Stimulated activated naive CD8-positive, alpha-beta T cell treated with anti-CD3 and anti-CD28 coated beads, Interleukin-15, Interleukin-2, amounts not matched to agents 100 ng/mL and 50 ng/mL, for 24 hours (primary cell): Measurements from ENCODE around the gene PRIMA1.

Experiments
- H3K27ac Mint-ChIP-seq: one replicate; pipeline ENCODE4 v1.8.0; 2021; ENCODE audit warnings: mild to moderate bottlenecking, mixed read lengths
- H3K27me3 Mint-ChIP-seq: one replicate; pipeline ENCODE4 v1.8.0; 2021; ENCODE audit warnings: mixed read lengths
- H3K36me3 Mint-ChIP-seq: one replicate; pipeline ENCODE4 v1.8.0; 2021; ENCODE audit warnings: low read depth, mixed read lengths
- H3K4me1 Mint-ChIP-seq: one replicate; pipeline ENCODE4 v1.8.0; 2021; ENCODE audit warnings: low read depth, mixed read lengths
- H3K4me3 Mint-ChIP-seq: one replicate; pipeline ENCODE4 v1.8.0; 2021; ENCODE audit warnings: mild to moderate bottlenecking, mixed read lengths
- H3K9me3 Mint-ChIP-seq: one replicate; pipeline ENCODE4 v1.8.0; 2021; ENCODE audit warnings: mixed read lengths

Gene PRIMA1

DNA sequence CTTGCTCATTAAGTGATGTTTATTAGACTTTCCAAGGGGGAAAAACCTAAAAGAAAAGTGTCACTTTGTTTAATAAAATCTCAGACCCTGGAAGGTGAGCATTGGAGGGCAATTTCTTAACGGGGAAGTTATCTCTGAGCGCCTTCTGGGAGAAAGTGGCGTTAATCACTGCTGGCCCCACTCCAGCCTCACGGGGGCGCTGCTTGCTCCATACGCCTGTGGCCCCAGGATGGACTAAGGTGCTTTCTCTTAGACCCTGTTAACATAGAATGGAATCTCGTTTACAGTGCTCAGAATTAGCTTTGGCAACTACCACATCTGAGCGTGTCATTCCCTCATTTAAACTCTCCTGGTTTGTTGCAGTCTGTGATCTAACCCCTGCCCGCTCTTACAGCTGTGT, 16.4 kb upstream of the PRIMA1 start:
- H3K27ac Mint-ChIP-seq: no peak overlapping the region
- H3K36me3 Mint-ChIP-seq: no peaks in the 10 kb centered on the region
- no peak overlapping the region for H3K4me3 Mint-ChIP-seq
- no peaks in the 10 kb centered on the region for H3K9me3 Mint-ChIP-seq
- no peaks in the 10 kb centered on the region for H3K4me1 Mint-ChIP-seq
- peaks cover under 1% of the 10 kb centered on the region for H3K27me3 Mint-ChIP-seq

DNA sequence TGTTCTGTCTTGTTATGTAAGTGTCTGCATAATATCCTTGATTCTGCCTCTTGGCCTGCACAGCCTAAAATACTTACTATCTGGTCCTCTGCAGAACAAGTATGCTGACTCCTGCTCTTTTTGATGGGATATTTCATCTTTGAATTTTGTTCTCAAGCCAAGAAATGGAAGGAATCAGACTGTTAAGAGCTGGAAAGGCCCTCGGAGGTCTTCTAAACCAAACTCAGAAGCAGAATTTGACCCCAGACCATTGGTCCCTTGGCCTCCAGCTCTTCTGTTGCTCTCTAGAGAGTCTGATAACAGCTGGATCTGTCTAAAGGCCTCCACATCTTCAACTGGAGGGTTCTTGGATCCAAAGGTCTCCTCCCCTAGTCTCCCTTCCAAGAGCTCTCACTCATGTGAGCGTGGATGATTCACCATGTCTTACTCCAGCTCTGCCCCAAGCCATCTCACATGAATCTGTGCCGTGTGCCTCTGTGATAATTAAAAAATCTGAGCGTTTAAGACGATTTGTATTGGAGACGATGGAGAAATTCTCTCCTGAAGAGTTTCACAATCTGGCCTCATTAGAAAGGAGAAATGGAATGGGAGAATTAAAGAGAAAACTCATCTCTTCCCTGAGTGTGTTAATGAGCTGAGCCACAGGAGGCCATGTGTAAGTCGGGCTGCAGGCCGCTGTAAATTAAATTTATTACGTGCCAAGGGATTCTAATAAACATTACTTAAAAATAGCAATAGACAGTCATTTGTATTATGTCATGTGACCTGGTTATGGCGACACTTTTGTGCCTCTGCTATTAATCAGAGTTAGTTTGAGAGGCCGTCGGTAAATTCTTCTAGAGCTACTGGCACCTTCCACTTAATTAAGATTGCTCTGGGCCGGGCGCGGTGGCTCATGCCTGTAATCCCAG, 15.4 kb upstream of the PRIMA1 start:
- Mint-ChIP-seq H3K27me3 (peaks cover 3% of the 10 kb centered on the region), H3K4me3 (no peak overlapping the region), H3K9me3 (no peaks in the 10 kb centered on the region), H3K27ac (no peak overlapping the region), H3K4me1 (no peaks in the 10 kb centered on the region), H3K36me3 (no peaks in the 10 kb centered on the region)

DNA sequence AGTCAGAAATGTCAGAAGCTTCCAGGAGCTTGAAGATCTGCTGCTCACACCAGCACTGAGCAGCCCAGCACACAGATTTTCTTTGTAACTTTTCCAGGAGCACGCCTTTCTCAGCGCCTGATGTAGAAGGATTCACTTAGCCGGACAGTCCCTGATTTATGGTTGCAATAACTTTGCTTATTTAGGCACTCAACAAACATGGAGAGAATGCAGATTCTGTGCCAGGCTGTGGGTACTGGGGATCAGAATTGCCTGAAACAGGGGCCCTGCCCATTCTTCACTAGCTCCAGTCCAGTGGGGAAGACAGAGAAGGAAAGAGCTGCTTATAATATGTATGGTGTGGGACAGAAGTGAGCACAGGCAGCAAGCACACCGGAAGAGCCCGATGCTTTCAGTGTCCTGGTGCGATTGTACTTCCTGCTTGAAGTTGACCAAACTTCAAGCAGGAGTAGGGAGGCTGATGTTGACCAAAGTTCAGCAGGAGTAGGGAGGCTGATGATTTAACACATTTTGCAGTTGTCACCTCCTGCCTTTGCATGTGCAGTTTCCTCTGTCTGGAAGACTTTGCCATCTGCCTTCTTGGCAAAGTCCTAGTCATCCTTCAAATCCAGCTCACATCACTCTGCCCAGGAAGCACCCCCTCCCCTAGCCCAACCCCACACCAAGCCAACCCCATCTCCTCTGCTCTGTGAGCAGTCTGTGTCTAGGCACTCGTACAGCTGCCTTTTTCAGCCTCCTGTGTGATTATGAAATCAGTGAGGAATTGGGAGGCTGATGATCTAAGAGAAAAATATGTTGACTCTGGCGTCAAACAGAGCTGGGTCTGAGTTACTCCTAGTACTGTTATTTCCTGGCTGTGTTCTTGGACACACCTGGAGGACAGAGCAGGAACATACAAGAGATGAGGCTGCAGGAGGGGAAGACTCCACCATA, 12.0 kb upstream of the PRIMA1 start:
- Mint-ChIP-seq H3K27me3 (peaks cover 3% of the 10 kb centered on the region), H3K36me3 (no peaks in the 10 kb centered on the region), H3K9me3 (no peaks in the 10 kb centered on the region), H3K4me1 (no peaks in the 10 kb centered on the region), H3K4me3 (no peak overlapping the region), H3K27ac (no peak overlapping the region)

DNA sequence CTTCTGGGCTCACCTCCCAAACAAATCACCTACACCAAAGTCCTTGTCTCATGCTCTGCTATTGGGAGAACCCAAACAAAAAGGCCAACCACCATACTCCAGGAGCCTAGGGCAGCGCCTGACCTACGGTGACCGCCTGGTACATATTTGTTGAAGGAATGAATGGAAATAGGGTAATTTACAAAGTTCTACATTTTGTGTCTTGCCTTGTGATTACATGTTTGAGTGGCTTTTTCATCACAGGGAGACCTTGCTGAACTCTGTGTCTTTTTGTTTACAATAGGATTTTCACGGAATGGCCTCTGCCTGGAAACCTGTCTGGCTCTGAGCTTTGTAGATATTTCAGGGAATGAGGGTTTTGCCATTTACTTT, 11.3 kb upstream of the PRIMA1 start:
- Mint-ChIP-seq H3K9me3 (no peaks in the 10 kb centered on the region), H3K4me3 (no peak overlapping the region), H3K36me3 (no peaks in the 10 kb centered on the region), H3K27ac (no peak overlapping the region), H3K4me1 (no peaks in the 10 kb centered on the region), H3K27me3 (peaks cover 3% of the 10 kb centered on the region)

DNA sequence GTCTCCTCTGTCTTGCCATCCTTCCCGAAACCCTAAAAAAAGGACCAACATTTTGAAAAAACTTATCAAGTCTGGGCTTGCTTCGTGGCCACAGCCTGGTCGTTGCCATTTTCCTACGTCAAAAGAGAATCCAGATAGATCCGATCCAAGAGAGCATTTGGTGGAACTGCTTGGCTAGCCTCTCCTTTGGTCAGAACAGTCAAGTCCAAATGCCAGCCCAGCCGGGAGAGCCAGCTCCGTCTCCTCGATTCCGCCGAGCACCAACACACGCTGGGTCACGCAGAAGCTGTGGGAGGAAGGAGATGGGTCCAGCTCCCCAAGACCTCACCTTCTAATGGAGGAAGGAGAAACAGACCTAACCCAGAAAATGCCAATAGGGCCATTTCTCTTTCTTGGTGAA, 9.3 kb upstream of the PRIMA1 start:
- H3K27me3 Mint-ChIP-seq: peaks cover 3% of the 10 kb centered on the region
- no peaks in the 10 kb centered on the region for H3K4me1 Mint-ChIP-seq
- H3K9me3 Mint-ChIP-seq: no peaks in the 10 kb centered on the region
- no peak overlapping the region for H3K27ac Mint-ChIP-seq
- no peaks in the 10 kb centered on the region for H3K36me3 Mint-ChIP-seq
- H3K4me3 Mint-ChIP-seq: no peak overlapping the region

DNA sequence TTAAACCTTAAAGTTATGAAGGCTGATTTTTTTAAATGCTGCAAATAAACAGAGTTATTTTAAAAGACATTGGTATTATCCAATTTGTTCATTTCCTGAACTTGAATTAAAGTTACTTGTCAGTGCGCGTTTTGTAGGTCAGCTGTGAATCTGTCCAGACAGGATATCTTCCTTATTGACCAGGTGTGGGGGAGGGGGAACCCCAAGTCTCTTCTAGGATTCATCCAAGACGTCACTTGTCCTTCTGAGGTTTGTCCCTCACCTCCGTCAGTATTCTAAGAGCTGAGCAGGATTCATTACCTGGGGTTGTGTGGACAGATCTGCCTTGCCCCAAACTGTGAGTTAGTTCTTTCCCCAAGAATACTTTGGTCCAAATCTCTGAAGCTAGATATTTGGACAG, 8.8 kb upstream of the PRIMA1 start:
- Mint-ChIP-seq H3K9me3 (no peaks in the 10 kb centered on the region), H3K36me3 (no peaks in the 10 kb centered on the region), H3K27me3 (peaks cover 3% of the 10 kb centered on the region), H3K27ac (no peak overlapping the region), H3K4me3 (no peak overlapping the region), H3K4me1 (no peaks in the 10 kb centered on the region)

DNA sequence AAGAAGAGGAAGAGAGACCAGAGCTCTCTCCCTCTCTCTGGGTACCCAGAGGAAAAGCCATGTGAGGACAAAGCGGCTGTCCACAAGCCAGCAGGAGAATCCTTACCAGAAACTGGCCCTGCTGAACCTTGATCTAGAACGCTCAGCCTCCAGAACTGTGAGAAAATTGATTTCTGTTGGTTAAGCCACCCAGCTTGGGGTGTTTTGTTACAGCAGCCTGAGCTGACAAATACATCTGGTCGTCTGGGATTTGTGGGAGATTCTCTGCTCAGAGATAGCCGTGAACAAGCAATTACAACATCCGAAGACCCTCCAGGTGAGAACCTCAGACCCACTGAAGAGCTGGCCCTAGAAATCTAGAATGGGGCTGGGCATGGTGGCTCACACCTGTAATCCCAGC, 6.5 kb upstream of the PRIMA1 start:
- H3K27ac Mint-ChIP-seq: no peak overlapping the region
- H3K36me3 Mint-ChIP-seq: no peaks in the 10 kb centered on the region
- peaks cover 20% of the 10 kb centered on the region for H3K27me3 Mint-ChIP-seq
- H3K9me3 Mint-ChIP-seq: no peaks in the 10 kb centered on the region
- no peaks in the 10 kb centered on the region for H3K4me1 Mint-ChIP-seq
- no peak overlapping the region for H3K4me3 Mint-ChIP-seq

DNA sequence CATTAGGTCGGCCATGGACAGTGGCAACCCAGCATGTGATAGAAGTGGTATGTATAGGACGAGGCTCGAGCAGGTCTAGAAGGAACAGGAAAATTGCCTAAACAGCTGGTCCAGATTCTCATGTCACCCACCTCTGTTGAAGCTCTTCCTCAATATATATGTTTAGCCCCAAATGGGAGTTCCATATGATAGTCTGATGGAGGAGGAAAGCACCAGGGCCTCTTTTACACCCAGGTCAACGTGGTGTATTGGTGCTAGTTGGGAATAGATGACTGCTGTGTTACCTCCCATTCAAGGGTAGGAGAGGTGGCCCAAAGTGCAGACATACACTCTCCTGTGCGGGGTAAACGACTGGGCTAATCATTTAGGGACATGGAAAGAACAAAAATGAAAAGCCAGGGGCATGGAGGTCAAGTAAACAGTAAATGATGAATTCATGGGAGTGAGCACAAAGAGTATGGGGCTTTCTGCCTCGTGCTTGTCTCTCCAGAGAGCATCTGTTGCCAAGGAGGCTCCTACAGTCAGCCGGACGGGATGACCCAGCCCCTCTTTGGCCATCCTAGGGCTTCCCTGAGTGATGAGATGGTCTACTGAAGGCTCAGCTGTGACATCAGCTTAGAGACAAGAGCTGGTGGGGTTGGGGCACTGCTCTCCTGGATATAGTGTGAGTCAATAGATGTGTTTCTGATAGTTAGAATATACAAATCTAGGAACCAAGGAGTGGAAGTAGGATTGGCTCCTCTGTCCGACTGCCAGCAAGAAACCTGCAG, 5.5 kb upstream of the PRIMA1 start:
- Mint-ChIP-seq H3K4me1 (no peaks in the 10 kb centered on the region), H3K4me3 (no peak overlapping the region), H3K36me3 (no peaks in the 10 kb centered on the region), H3K9me3 (no peaks in the 10 kb centered on the region), H3K27ac (no peak overlapping the region), H3K27me3 (peaks cover 24% of the 10 kb centered on the region)

DNA sequence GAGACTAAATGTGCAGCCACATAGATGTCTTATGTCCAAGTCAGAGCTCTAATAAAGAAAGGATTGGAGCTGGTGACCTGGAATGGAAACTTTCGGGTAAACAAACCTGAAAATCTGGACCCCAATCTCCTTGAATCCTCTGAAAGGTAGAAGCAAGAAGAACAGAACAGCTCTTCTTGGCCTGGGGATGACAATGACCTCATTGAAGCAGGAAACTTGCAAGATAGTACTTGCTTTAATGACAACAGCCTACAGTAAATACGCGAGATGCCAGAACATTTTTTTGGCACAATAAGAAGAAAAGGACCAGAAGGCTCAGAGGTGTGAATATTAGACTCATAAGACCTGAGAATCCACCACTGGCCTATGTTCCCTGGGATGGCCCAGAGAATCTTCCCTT, 4.1 kb upstream of the PRIMA1 start:
- Mint-ChIP-seq H3K4me1 (no peaks in the 10 kb centered on the region), H3K27me3 (peaks cover 30% of the 10 kb centered on the region), H3K27ac (no peak overlapping the region), H3K36me3 (no peaks in the 10 kb centered on the region), H3K9me3 (no peaks in the 10 kb centered on the region), H3K4me3 (no peak overlapping the region)

DNA sequence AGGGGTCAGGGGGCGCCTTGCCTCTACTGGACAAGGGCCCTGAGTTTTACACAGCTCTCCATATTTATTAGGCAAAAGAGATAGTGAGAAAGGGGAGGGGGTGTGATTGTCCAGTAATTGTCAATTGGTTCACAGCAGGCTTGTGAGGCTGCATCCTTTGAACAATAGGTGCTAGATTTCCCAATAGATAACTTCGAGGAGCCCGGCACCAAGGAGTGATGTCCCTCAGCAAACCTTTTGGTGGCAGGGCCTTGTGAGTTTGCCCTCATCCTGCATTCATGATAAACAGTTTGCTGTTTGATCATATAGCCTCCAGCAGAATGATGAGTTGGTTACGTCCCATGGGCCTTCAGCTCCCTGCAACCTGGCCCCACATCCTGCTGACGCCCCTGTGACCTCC, 2.7 kb upstream of the PRIMA1 start:
- Mint-ChIP-seq H3K27ac (no peak overlapping the region), H3K36me3 (no peaks in the 10 kb centered on the region), H3K9me3 (no peaks in the 10 kb centered on the region), H3K4me3 (no peak overlapping the region), H3K27me3 (peaks cover 43% of the 10 kb centered on the region), H3K4me1 (no peaks in the 10 kb centered on the region)

DNA sequence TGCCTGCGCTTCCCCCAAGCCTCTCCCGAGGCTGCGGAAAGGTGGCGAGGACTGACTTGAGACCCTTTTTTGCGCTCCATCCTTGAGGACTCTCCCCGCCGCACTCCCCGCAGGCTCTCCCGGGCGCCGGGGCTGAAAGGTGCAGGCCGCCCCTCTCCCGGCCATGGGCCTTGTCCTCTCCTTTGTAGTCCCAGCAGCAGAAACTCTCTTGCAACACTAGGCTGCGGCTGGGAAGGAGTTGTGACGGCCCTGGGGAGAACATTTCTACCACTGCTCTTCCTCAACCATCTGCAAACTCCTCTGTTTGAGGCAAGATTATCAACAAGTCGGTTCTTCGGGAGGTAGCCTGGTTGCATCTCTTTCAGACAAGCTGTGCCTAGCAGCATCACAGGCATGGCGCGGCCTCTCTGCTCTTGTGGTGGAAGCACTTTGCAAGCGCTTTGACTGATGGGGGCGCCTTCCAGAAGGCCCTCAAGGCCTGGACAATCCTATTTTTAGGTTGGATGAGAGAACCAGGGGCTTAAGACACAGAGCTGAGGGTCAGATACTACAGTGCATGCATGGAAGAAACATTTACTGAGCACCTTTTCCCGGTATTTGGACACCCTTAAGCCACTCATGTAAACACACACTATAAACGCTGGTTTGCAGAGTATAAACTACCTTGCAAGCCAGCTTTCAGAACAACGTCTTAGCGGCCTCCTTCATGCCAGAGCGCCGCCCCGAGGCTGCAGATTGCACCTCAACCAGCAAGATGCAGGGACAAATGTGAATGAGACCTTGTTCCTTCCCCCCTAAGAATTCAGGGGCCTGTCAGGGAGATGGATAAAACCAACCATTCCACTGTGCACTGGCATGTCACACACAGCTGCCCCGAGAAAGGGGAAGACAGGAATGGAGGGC, 1.2 kb upstream of the PRIMA1 start:
- Mint-ChIP-seq H3K36me3 (no peaks in the 10 kb centered on the region), H3K27me3 (peaks cover 53% of the 10 kb centered on the region), H3K4me3 (no peak overlapping the region), H3K9me3 (no peaks in the 10 kb centered on the region), H3K27ac (no peak overlapping the region), H3K4me1 (no peaks in the 10 kb centered on the region)

DNA sequence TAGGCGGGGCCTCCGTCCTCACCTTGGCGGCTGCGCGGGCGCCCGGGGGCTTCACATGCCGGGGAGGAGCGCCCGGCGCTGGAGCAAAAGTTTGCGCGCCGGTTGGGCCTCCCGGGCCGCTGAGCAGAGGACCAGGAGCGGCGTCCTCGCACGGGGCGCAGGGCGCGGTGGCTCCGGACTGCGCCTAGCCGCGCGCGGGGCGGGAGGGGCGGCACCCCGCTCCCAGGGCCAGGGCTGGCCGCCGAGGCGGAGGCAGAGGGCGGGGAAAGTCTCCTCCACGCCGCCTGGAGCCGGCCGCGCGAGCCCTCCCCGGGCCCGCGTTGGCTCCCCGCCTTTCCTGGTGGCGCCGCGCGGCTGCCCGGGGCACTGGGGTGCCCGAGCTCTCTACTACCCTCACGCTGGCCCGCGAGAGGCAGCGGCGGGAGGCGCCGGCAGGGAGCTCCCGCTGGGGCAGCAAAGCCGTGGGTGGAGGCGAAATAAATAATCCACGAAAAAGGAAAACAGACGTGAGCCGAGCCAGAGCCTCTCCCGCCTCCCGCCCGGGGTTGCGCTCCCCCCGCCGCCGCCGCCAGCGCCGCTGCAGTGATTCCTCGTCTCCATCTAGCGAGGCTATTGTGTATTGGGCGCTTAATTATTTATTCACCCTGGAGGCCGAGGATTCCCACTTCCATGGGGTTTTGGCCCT, 400 bp upstream of the PRIMA1 start:
- Mint-ChIP-seq H3K9me3 (no peaks in the 10 kb centered on the region), H3K36me3 (no peaks in the 10 kb centered on the region), H3K4me1 (no peaks in the 10 kb centered on the region), H3K4me3 (no peak overlapping the region), H3K27ac (no peak overlapping the region), H3K27me3 (peaks cover 60% of the 10 kb centered on the region)

DNA sequence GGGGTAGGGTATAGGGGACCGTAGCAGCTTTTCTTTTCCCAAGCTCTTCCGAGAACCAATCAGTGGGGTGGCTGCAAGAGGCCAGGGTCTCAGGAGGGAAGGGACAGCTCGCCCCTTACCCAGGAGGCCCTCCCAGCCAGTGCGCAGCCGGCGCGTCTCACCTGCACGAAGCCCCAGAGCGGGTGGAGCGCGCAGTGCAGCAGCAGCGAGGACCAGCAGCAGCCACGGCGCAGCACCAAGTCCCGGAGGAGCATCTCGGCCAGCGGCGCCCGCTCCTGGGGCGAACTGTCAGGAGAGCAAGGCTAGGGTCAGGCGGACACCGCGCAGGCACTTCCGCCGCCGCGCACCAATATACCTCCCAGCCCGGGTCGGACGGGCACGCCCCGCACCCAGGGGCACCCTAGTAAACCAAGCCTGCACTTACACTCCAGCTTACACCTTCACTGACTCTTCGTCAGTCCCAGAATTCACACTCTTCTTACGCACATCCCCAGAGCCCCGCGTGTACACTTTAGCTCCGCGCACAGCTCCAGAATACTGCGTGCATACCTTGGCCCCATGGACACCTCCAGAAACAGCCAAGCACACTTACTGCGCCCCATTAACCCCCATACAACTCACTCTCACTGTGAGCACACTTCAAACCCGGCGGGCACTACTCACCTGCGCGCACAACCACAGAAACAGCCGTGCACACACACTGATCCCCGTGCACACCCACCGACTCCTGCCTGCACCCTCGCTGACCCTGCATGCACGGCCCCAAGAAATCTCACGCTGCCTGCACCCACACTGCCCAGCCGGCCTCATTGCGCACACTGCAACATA, 606 bp downstream of the PRIMA1 start:
- Mint-ChIP-seq H3K27ac (no peak overlapping the region), H3K4me1 (no peaks in the 10 kb centered on the region), H3K9me3 (no peaks in the 10 kb centered on the region), H3K4me3 (no peak overlapping the region), H3K27me3 (peaks cover 62% of the 10 kb centered on the region), H3K36me3 (no peaks in the 10 kb centered on the region)
